Stimulated activated naive B cell treated with anti-CD40 and anti-IgM and Interleukin-4, amounts not matched to agents 10 μg/mL and 1 μg/mL and 100 μg/mL, for 72 hours (primary cell): ENCODE measurements around the gene SHBG.
A peak's percentile ranks its signal among the peaks of the same experiment; 100 is the strongest.
"Not testable (repeated sequence)": the region's sequence is repeated elsewhere in the genome, so short reads cannot be mapped to it uniquely, and the experiment has no call there.

Experiments
- ATAC-seq, 2 donors: fragments of 150-1000 bp; cut with Tn5 transposase; replicated peaks; 2 replicates each; pipeline ENCODE4 v1.10.0; 2021; ENCODE audit warnings: moderate library complexity in 1 of 2
- DNase-seq: peaks from one replicate; pipeline ENCODE4 v3.0.0; 2021
- H3K27ac Mint-ChIP-seq: one replicate; pipeline ENCODE4 v1.8.0; 2022; ENCODE audit warnings: mild to moderate bottlenecking, mixed read lengths
- H3K27me3 Mint-ChIP-seq, 2 donors: one replicate each; pipeline ENCODE4 v1.8.0; 2022; ENCODE audit warnings: mixed read lengths in 2 of 2
- H3K36me3 Mint-ChIP-seq, 2 donors: one replicate each; pipeline ENCODE4 v1.8.0; 2022; ENCODE audit warnings: mixed read lengths in 2 of 2, mild to moderate bottlenecking in 1 of 2
- H3K4me1 Mint-ChIP-seq, 2 donors: one replicate each; pipeline ENCODE4 v1.8.0; 2022; ENCODE audit warnings: mixed read lengths in 2 of 2, mild to moderate bottlenecking in 1 of 2
- H3K4me3 Mint-ChIP-seq, 2 donors: one replicate each; pipeline ENCODE4 v1.8.0; 2022; ENCODE audit warnings: mild to moderate bottlenecking in 2 of 2, mixed read lengths in 2 of 2, moderate library complexity in 1 of 2
- H3K9me3 Mint-ChIP-seq, 2 donors: one replicate each; pipeline ENCODE4 v1.8.0; 2022; ENCODE audit warnings: mixed read lengths in 2 of 2, mild to moderate bottlenecking in 1 of 2

SHBG gene

DNA sequence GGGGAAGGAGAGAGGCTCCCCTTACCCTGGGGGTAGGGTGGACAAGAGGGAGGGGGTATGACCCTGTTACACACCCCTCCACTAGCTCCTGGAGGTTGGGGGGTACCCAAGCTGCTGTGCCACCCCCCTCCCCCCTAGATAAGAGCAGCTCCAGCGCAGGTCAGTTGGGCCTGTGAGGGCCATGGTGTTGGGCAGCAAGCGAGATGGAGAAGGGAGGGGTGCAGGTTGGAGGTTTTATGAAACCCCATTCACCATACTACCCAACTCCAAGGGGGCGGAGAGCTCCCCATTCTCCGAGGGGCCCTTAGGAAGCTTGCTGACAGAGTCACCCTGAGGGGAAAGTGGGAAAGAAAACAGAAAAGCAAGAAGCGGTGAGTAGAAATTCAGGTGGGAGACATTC, 38.3 kb upstream of the SHBG start:
- H3K36me3 Mint-ChIP-seq: peaks cover 60 to 74% of the 10 kb centered on the region in 2 donors
- H3K4me3 Mint-ChIP-seq: no peak overlapping the region
- H3K27me3 Mint-ChIP-seq: no peaks in the 10 kb centered on the region
- H3K9me3 Mint-ChIP-seq: no peaks in the 10 kb centered on the region
- peaks cover 0 to 26% of the 10 kb centered on the region in 2 donors for H3K4me1 Mint-ChIP-seq
- H3K27ac Mint-ChIP-seq: no peak overlapping the region
- ATAC-seq: no peak
- no peak for DNase-seq

GRCh38 chr17:7592422-7593021, 37.4 kb upstream of the SHBG start:
- DNase-seq: no peak
- Mint-ChIP-seq H3K27me3 (no peaks in the 10 kb centered on the region), H3K4me1 (peaks cover 0 to 21% of the 10 kb centered on the region in 2 donors), H3K9me3 (no peaks in the 10 kb centered on the region), H3K27ac (no peak overlapping the region), H3K4me3 (no peak overlapping the region), H3K36me3 (peaks cover 56 to 72% of the 10 kb centered on the region in 2 donors)
- no peak for ATAC-seq

DNA sequence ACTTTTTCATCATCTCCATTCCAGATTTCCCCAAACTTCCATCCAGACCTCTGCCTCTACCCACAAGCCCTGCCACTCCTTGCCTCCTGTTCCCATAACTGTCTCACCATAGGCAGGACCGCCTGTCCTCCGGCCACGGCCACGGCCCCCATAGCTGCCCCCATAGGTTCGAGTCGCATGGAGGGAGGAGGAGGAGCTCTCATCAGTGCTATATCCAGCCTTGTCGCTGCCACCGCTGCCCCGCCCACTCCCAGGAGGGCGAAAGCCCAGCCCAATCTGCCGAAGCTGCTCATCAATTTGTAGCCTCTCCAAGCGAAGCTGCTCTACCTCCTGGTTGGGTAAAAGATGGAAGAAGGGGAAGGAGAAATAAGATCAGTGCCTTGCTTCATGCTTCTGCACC, 36.6 kb upstream of the SHBG start:
- Mint-ChIP-seq H3K4me3 (no peak overlapping the region), H3K27ac (no peak overlapping the region), H3K36me3 (peaks cover 54 to 65% of the 10 kb centered on the region in 2 donors), H3K4me1 (peaks cover 0 to 15% of the 10 kb centered on the region in 2 donors), H3K27me3 (no peaks in the 10 kb centered on the region), H3K9me3 (no peaks in the 10 kb centered on the region)
- DNase-seq (no peak), ATAC-seq (no peak)

GRCh38 chr17:7597561-7597960, 32.4 kb upstream of the SHBG start:
- not testable (repeated sequence) for H3K4me1 Mint-ChIP-seq, DNase-seq

GRCh38 chr17:7606280-7606679, 23.7 kb upstream of the SHBG start:
- H3K36me3 Mint-ChIP-seq: peaks cover 33 to 47% of the 10 kb centered on the region in 2 donors
- H3K9me3 Mint-ChIP-seq: no peaks in the 10 kb centered on the region
- no peak overlapping the region for H3K27ac Mint-ChIP-seq
- no peaks in the 10 kb centered on the region for H3K27me3 Mint-ChIP-seq
- no peak for ATAC-seq
- no peak for DNase-seq
- no peak overlapping the region for H3K4me3 Mint-ChIP-seq
- H3K4me1 Mint-ChIP-seq: peaks cover 10 to 15% of the 10 kb centered on the region in 2 donors

More at GRCh38 chr17:7597561-7597960, 32.4 kb upstream of the SHBG start:
- peaks cover 60 to 67% of the 10 kb centered on the region in 2 donors for H3K36me3 Mint-ChIP-seq
- not testable (repeated sequence) for ATAC-seq, H3K27ac Mint-ChIP-seq, H3K27me3 Mint-ChIP-seq, H3K9me3 Mint-ChIP-seq, H3K4me3 Mint-ChIP-seq

DNA sequence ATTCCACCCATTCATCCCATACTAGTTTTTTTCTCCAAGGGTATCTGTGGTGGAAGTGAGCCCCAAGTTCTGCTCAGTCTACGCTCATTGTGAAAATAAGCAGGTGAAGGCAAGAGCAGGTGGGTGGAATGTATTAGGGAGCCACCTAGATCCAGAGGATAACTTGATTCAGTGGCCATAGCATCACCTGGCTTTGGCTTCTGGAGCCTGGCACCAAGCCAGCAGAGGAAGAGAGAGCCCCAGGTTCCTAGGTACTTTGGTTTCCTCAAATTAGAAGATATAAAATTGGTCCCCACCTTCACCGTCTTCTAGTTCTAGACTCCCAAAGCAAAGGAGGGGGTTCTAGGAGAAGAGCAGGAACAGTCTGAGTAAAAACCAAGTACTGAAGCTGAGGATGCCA, 19.3 kb upstream of the SHBG start:
- Mint-ChIP-seq H3K36me3 (peaks cover 19 to 31% of the 10 kb centered on the region in 2 donors), H3K27ac (peak overlapping the region; percentile 22), H3K4me1 (peaks cover 33 to 39% of the 10 kb centered on the region in 2 donors), H3K27me3 (no peaks in the 10 kb centered on the region), H3K4me3 (no peak overlapping the region), H3K9me3 (no peaks in the 10 kb centered on the region)
- no peak for ATAC-seq
- DNase-seq: no peak

- Mint-ChIP-seq H3K9me3 (no peaks in the 10 kb centered on the region), H3K36me3 (peaks cover 14 to 22% of the 10 kb centered on the region in 2 donors), H3K4me3 (peak overlapping the region; percentile 42 to 88), H3K4me1 (peaks cover 27 to 31% of the 10 kb centered on the region in 2 donors), H3K27ac (no peak overlapping the region), H3K27me3 (no peaks in the 10 kb centered on the region)
- DNase-seq (no peak), ATAC-seq (no peak)
Observed at GRCh38 chr17:7611635-7612293, 18.2 kb upstream of the SHBG start.

DNA sequence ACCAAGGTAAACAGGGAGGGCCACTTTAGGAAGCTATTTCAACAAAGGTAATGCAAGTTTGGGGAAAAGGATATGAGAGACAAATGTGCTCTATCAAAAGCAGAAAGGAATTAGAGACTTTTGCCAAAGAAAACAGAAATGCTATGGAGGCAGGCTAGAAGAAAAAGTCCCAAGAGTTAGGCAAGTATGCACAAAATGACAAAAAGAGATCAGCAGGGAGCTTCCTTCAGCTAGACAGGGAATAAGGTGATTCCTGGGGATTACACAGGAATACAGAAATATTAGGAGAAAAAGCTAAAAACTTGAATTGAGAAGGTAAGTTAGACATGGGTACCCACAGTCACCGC, 17.7 kb upstream of the SHBG start:
- no peak for ATAC-seq
- peaks cover 27 to 31% of the 10 kb centered on the region in 2 donors for H3K4me1 Mint-ChIP-seq
- H3K4me3 Mint-ChIP-seq: peak overlapping the region; percentile 42 to 88
- DNase-seq: no peak
- H3K27ac Mint-ChIP-seq: no peak overlapping the region
- H3K9me3 Mint-ChIP-seq: no peaks in the 10 kb centered on the region
- no peaks in the 10 kb centered on the region for H3K27me3 Mint-ChIP-seq
- H3K36me3 Mint-ChIP-seq: peaks cover 14 to 22% of the 10 kb centered on the region in 2 donors

DNA sequence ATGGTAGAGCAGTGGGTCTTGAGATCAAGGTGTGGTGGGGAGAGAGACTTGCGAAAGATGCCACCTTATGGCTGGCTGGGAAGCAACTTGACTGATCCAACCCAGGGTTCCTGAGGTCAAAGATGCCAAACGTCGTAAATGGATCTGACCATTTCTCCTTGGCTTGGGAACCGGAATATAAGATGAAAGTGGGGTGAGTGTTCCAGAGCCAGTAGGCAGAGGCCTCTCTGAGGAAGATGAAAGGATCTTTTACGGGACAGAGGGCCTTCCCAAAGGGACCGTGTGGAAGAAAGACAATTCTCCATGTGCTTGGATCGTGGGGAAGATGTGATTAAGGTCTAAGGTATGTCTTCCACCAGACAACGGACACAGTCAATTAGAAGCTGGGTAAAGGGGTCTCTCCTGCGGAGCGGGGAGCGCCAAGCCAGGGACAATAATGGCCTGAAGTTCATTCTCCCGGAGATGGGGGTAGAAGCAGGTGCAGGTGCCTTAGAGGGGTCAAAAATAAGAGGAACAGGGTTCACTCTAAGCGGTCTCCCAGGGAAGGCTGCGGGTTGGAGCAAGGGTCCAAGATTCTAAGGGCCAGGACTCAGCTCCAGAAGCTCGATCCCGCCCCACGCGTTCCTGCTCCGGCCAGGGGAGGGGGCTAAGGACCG, 16.0 kb upstream of the SHBG start:
- Mint-ChIP-seq H3K4me1 (peaks cover 27 to 31% of the 10 kb centered on the region in 2 donors), H3K27me3 (no peaks in the 10 kb centered on the region), H3K9me3 (no peaks in the 10 kb centered on the region), H3K4me3 (peak overlapping the region; percentile 88 to 93), H3K36me3 (peaks cover 14 to 22% of the 10 kb centered on the region in 2 donors), H3K27ac (peak overlapping the region; percentile 93)
- DNase-seq (no peak), ATAC-seq (no peak)

DNA sequence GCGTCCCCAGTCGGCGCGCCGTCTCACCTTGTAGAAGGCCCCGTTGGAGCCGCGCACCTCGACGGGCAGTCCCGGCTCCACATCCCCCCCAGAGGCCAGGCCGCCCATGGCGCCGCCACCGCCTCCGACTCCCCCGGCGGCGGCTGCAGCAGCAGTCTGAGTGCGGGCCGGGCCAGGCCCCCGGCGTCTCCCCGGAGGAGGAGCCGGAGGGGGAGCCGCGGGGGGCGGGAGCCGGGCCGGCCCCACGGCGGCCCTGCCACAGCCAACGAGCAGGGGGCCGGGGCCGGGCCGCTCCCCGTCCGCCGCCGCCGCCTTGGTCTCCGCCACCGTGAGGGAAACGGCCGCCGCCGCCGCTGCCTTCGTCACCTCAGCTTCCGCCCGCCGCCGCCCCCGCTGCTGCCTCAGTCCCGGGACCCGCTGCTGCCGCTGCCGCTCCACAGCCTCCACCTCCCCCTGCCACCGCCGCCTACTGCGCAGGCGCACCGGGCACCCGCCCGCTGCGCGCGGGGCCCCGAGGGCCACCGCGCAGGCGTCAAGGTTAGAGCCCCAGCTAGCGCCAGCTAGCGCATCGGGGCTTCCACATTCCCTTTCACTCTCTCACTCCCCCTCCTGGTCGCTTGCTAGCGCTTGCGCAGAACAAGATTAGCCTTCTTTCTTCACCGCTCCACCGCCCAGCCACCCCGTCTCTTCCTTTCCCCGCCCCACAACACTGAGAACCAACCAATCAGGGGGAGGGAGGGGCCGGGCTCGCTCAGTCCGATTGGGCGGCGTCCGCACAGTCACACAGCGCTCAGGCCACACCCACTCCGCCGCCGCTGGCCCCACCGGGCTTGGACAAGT, 15.3 kb upstream of the SHBG start, which contains the start of gene FXR2:
Gene FXR2, minus strand, starts transcription at position 473 of the 840 bp plus-strand sequence. Its CDS starts 365 bp downstream, at position 108.
- Mint-ChIP-seq H3K27ac (peak within 1 kb of the TSS; percentile 93), H3K27me3 (no peaks in the 10 kb centered on the region), H3K36me3 (peaks cover 11 to 19% of the 10 kb centered on the region in 2 donors), H3K9me3 (no peaks in the 10 kb centered on the region), H3K4me1 (peaks cover 23 to 31% of the 10 kb centered on the region in 2 donors), H3K4me3 (peak within 1 kb of the TSS; percentile 88 to 93)
- DNase-seq: peak; percentile 99
- peak; percentile 90 to 95 for ATAC-seq

- no peaks in the 10 kb centered on the region for H3K27me3 Mint-ChIP-seq
- H3K4me3 Mint-ChIP-seq: peak overlapping the region; percentile 77 to 88
- H3K27ac Mint-ChIP-seq: peak overlapping the region; percentile 73
- H3K9me3 Mint-ChIP-seq: no peaks in the 10 kb centered on the region
- peaks cover 23 to 31% of the 10 kb centered on the region in 2 donors for H3K4me1 Mint-ChIP-seq
- DNase-seq (no peak), ATAC-seq (no peak)
- peaks cover 10 to 17% of the 10 kb centered on the region in 2 donors for H3K36me3 Mint-ChIP-seq
Observed at GRCh38 chr17:7615265-7615747, 14.6 kb upstream of the SHBG start.

GRCh38 chr17:7618608-7619007, 11.3 kb upstream of the SHBG start:
- Mint-ChIP-seq H3K27me3 (no peaks in the 10 kb centered on the region), H3K27ac (no peak overlapping the region), H3K4me1 (peaks cover 3 to 6% of the 10 kb centered on the region in 2 donors), H3K9me3 (no peaks in the 10 kb centered on the region), H3K36me3 (peaks cover 0 to 2% of the 10 kb centered on the region in 2 donors), H3K4me3 (no peak overlapping the region)
- no peak for ATAC-seq
- DNase-seq: no peak

- Mint-ChIP-seq H3K4me1 (no peaks in the 10 kb centered on the region), H3K4me3 (no peak overlapping the region), H3K36me3 (peaks cover 0 to 4% of the 10 kb centered on the region in 2 donors), H3K9me3 (no peaks in the 10 kb centered on the region), H3K27ac (no peak overlapping the region), H3K27me3 (no peaks in the 10 kb centered on the region)
- ATAC-seq: no peak
- no peak for DNase-seq
Observed at GRCh38 chr17:7620835-7621234, 9.1 kb upstream of the SHBG start.

DNA sequence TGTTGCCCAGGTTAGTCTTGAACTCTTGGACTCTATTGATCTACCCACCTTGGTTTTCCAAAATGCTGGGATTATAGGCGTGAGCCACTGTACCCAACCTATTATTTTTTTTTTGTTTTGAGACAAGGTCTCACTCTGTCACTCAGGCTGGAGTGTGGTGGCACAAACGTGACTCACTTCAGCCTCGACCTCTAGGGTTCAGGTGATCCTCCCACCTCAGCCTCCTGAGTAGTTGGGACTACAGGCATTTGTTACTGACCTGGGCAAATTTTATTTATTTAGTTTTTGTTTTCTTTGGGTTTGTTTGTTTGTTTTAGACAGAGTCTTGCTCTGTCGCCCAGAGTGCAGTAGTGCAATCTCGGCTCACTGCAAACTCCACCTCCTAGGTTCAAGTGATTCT, 6.3 kb upstream of the SHBG start:
- no peak overlapping the region for H3K27ac Mint-ChIP-seq
- peaks cover 0 to 12% of the 10 kb centered on the region in 2 donors for H3K36me3 Mint-ChIP-seq
- H3K9me3 Mint-ChIP-seq: no peaks in the 10 kb centered on the region
- no peak overlapping the region for H3K4me3 Mint-ChIP-seq
- no peaks in the 10 kb centered on the region for H3K27me3 Mint-ChIP-seq
- no peak for DNase-seq
- no peak for ATAC-seq
- H3K4me1 Mint-ChIP-seq: peaks cover 9 to 14% of the 10 kb centered on the region in 2 donors
